Rectal smooth muscle tissue (tissue), 1 donor: ENCODE measurements around the gene ZNF117.
A peak's percentile ranks its signal among the peaks of the same experiment; 100 is the strongest.
"Not testable (repeated sequence)": the region's sequence is repeated elsewhere in the genome, so short reads cannot be mapped to it uniquely, and the experiment has no call there.

Experiments used
- H3K27ac ChIP-seq: one replicate; pipeline ENCODE4 v1.7.0; 2013; ENCODE audit warnings: low read depth, low read length, inconsistent platforms
- H3K27me3 ChIP-seq: one replicate; pipeline ENCODE4 v1.7.0; 2013; ENCODE audit warnings: low read length; ENCODE audit not compliant: control insufficient read depth, insufficient read depth
- H3K36me3 ChIP-seq: one replicate; pipeline ENCODE4 v1.7.0; 2013; ENCODE audit warnings: low read length; ENCODE audit not compliant: control insufficient read depth, insufficient read depth
- H3K4me1 ChIP-seq: one replicate; pipeline ENCODE4 v1.7.0; 2013; ENCODE audit warnings: low read length; ENCODE audit not compliant: control insufficient read depth, insufficient read depth
- H3K4me3 ChIP-seq: one replicate; pipeline ENCODE4 v1.7.0; 2013; ENCODE audit warnings: low read length
- H3K9ac ChIP-seq: one replicate; pipeline ENCODE4 v1.7.0; 2013; ENCODE audit warnings: low read length

The ZNF117 gene

GRCh38 chr7:64990936-64991335 lies at the start of gene ZNF117:
TSS of gene ZNF117 (minus strand) at chr7:64991036.
- Histone ChIP-seq H3K36me3 (peaks cover 6% of the 10 kb centered on the region), H3K9ac (no peak within 1 kb of the TSS), H3K4me1 (no peaks in the 10 kb centered on the region), H3K4me3 (no peak within 1 kb of the TSS), H3K27ac (no peak within 1 kb of the TSS), H3K27me3 (no peaks in the 10 kb centered on the region)

DNA sequence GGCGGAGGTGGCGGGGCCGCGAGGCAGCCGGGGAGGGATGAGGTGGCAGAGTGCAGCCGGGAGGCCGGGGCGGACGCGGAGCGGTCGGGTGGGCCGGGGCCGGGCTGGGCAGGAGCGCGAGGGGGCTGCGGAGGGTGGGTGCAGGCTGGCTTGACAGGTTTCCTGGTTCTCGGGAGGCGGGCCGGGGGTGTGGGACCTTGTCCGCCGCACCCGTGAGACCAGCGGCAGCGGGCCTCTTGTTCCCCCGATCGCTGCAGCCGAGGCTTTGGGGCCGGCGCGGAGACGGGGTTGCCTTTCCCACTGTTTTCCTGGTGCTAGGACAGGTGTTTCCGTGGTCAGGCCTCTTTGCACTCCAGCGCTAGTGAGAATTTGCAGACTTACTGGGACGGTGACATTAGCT lies 47.9 kb upstream of the ZNF117 start:
- H3K36me3 ChIP-seq, H3K9ac ChIP-seq, H3K4me1 ChIP-seq, H3K27me3 ChIP-seq: not testable (repeated sequence)
- Histone ChIP-seq H3K4me3 (peak overlapping the region; percentile 80), H3K27ac (peak overlapping the region; percentile 40)

DNA sequence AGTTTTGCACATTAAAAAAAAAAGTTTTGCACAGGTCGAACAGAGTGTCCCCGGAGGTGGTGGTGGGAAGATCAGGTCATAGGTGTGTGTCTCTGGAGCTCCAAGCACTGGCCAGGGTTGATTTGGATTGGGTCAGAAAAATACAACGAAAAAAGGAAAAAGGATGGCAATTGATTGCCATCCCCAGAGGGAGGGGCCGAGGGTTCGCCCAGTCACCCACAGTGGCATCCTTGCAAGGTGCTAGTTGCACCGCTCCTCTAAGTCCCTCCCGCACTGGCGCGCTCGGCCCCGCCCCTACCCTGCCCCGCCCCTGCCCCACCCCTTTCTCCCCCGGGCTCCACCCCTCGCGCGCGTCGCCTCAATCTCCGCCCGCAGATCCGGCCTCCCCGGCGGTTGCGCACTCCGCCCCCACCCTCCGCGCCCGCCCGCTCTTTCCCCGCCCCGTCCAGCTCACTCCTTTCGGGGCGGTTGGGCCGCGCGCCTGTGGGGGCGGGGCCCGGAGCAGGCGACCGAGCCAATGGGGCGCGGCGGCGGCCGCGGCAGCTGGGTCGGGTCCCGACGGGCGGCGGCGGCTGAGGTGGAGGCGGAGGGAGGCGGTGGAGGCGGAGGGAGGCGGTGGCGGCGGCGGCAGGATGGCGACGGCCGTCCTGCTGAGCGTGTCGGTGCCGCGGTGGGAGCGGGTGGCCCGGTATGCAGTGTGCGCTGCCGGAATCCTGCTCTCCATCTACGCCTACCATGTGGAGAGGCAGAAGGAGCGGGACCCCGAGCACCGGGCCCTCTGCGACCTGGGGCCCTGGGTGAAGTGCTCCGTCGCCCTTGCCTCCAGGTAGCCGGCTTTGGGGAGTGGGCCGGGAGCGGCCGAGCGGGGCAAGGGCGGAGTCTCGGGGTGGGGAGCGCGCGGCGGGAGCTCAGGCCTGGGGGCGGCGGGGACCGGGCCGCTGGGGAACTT lies 47.2 kb upstream of the ZNF117 start:
- Histone ChIP-seq H3K4me3 (peak overlapping the region; percentile 78), H3K27me3 (no peaks in the 10 kb centered on the region), H3K4me1 (no peaks in the 10 kb centered on the region), H3K36me3 (no peaks in the 10 kb centered on the region), H3K27ac (peak overlapping the region; percentile 76), H3K9ac (no peak overlapping the region)

DNA sequence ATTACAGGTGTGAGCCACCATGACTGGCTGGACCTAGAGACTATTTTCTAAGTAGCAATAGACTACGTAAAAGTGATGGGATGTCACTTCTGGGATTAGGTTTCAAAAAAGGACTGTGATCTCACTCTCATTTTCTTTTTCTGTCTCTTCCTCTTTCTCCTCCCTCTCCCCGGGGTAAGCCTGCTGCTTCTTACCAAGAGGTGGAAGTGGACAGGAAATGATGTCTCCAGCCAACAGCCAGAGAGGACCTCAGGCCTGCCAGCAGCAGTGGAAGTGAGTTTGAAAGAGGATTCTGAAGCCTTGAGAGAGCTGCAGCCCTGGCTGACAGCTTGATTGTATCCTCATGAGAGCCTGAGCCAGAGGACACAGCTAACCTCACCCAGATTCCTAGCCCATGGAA lies 45.7 kb upstream of the ZNF117 start:
- not testable (repeated sequence) for H3K4me1 ChIP-seq

GRCh38 chr7:65035469-65035868 lies 44.6 kb upstream of the ZNF117 start:
- H3K4me1 ChIP-seq, result not testable (repeated sequence)

More for the DNA sequence above, 45.7 kb upstream of the ZNF117 start:
- not testable (repeated sequence) for H3K9ac ChIP-seq, H3K36me3 ChIP-seq, H3K27ac ChIP-seq, H3K4me3 ChIP-seq, H3K27me3 ChIP-seq

GRCh38 chr7:65034120-65034782 lies 43.4 kb upstream of the ZNF117 start:
- H3K36me3 ChIP-seq, H3K27me3 ChIP-seq, H3K4me1 ChIP-seq, H3K27ac ChIP-seq, H3K9ac ChIP-seq, H3K4me3 ChIP-seq: not testable (repeated sequence)

More at GRCh38 chr7:65035469-65035868, 44.6 kb upstream of the ZNF117 start:
- not testable (repeated sequence) for H3K27ac ChIP-seq, H3K9ac ChIP-seq, H3K4me3 ChIP-seq, H3K36me3 ChIP-seq, H3K27me3 ChIP-seq

DNA sequence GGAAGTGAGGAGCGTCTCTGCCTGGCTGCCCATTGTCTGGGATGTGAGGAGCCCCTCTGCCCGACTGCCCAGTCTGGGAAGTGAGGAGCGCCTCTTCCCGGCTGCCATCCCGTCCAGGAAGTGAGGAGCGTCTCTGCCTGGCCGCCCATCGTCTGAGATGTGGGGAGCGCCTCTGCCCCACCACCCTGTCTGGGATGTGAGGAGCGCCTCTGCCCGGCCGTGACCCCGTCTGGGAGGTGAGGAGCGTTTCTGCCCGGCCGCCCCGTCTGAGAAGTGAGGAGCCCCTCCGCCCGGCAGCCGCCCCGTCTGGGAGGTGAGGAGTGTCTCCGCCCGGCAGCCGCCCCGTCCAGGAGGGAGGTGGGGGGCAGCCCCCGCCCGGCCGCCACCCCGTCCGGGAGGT lies 42.6 kb upstream of the ZNF117 start:
- H3K27me3 ChIP-seq, H3K36me3 ChIP-seq, H3K4me3 ChIP-seq, H3K27ac ChIP-seq, H3K9ac ChIP-seq, H3K4me1 ChIP-seq: not testable (repeated sequence)

DNA sequence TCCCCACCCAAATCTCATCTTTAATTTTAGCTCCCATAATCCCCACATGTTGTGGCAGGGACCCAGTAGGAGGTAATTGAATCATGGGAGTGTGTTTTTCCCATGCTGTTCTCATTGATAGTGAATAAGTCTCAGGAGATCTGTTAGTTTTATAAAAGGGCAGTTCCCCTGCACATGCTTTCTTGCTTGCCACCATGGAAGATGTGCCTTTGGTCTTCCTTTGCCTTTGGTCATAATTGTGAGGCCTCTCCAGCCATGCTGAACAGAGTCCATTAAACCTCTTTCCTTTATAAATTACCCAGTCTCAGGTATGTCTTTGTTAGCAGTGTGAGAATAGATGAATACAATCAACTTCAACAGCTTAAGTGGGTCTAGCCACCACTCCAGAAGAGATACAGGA lies 34.2 kb upstream of the ZNF117 start:
- H3K27ac ChIP-seq, H3K27me3 ChIP-seq, H3K36me3 ChIP-seq, H3K4me1 ChIP-seq, H3K9ac ChIP-seq, H3K4me3 ChIP-seq: not testable (repeated sequence)

GRCh38 chr7:65020978-65021377 lies 30.1 kb upstream of the ZNF117 start:
- not testable (repeated sequence) for H3K4me3 ChIP-seq, H3K27ac ChIP-seq, H3K9ac ChIP-seq

GRCh38 chr7:65009881-65010280 lies 19.0 kb upstream of the ZNF117 start:
- H3K27me3 ChIP-seq, H3K9ac ChIP-seq, H3K4me1 ChIP-seq, H3K4me3 ChIP-seq, H3K27ac ChIP-seq, H3K36me3 ChIP-seq: not testable (repeated sequence)

More at GRCh38 chr7:65020978-65021377, 30.1 kb upstream of the ZNF117 start:
- H3K4me1 ChIP-seq, H3K27me3 ChIP-seq, H3K36me3 ChIP-seq: not testable (repeated sequence)

- H3K27me3 ChIP-seq, H3K4me3 ChIP-seq, H3K4me1 ChIP-seq, H3K9ac ChIP-seq, H3K36me3 ChIP-seq, H3K27ac ChIP-seq: not testable (repeated sequence)
These were observed 18.6 kb upstream of the ZNF117 start for GRCh38 chr7:65009394-65009793.

- not testable (repeated sequence) for H3K4me1 ChIP-seq, H3K4me3 ChIP-seq, H3K27me3 ChIP-seq, H3K9ac ChIP-seq, H3K36me3 ChIP-seq
- peak overlapping the region; percentile 92 for H3K27ac ChIP-seq
These were observed 16.2 kb upstream of the ZNF117 start for GRCh38 chr7:65007036-65007435.
